Endothelial cell of umbilical vein (primary cell): ENCODE measurements around the gene NSUN6. TPM values are rescaled to one million over a fixed set of nuclear protein-coding genes. Genes with fewer than 3 reads are reported as not detected.

Source experiments
- BruUV-seq: library from RNA; stranded (reverse); fragments of 400-500 nt; replicated peaks from 2 replicates; lab custom pipeline; 2021; lab: Mats Ljungman, UMichigan
- CTCF ChIA-PET: fragments of 300-600, 350-600 bp; sonication (Branson Sonifier 250); formaldehyde crosslinking; loops from one replicate; lab custom pipeline; 2021; ENCODE audit warnings: antibody characterized with exemption, inconsistent platforms; lab: Charles Lee
- POLR2A ChIA-PET: fragments of 300-600, 350-600 bp; sonication (Branson Sonifier 250); formaldehyde crosslinking; loops from one replicate; lab custom pipeline; 2021; ENCODE audit warnings: antibody characterized with exemption, inconsistent platforms; lab: Charles Lee
- DNase-seq: peaks from one replicate; pipeline ENCODE4 v3.0.0-alpha.2; 2011; ENCODE audit warnings: low read depth, low spot score
- FAIRE-seq: peaks from 2 replicates; lab custom pipeline; 2011; peaks lifted over from hg19 to GRCh38; lab: Jason Lieb, UNC
- H2AFZ ChIP-seq: 2 replicates; pipeline ENCODE4 v1.6.0; 2012; ENCODE audit warnings: low read depth, low read length, control low read depth, inconsistent platforms
- H3K27ac ChIP-seq: 2 replicates; pipeline ENCODE4 v1.5.1; 2011; ENCODE audit warnings: low read depth, mild to moderate bottlenecking, control low read depth, low read length, moderate library complexity; ENCODE audit not compliant: insufficient read depth
- H3K27me3 ChIP-seq, 2 experiments: 2 replicates each; pipeline versions ENCODE4 v1.6.0 to v1.6.1; 2011; ENCODE audit warnings: low read length in 2 of 2, mixed read lengths in 1 of 2; ENCODE audit not compliant: control insufficient read depth in 2 of 2, insufficient read depth in 2 of 2
- H3K36me3 ChIP-seq, 2 experiments: 2 replicates in 1 of 2; 3 replicates in 1 of 2; pipeline ENCODE4 v1.5.1; 2011; ENCODE audit warnings: low read length in 2 of 2, mild to moderate bottlenecking in 1 of 2, moderate library complexity in 1 of 2; ENCODE audit not compliant: control insufficient read depth in 2 of 2, insufficient read depth in 2 of 2; ENCODE audit errors: extremely low read depth in 1 of 2
- H3K4me1 ChIP-seq: 3 replicates; pipeline ENCODE4 v1.5.1; 2011; ENCODE audit warnings: mild to moderate bottlenecking, low read length; ENCODE audit not compliant: control insufficient read depth, insufficient read depth; ENCODE audit errors: extremely low read depth
- H3K4me2 ChIP-seq: 2 replicates; pipeline ENCODE4 v1.6.1; 2011; ENCODE audit warnings: low read length, control low read depth, mixed read lengths; ENCODE audit not compliant: insufficient read depth
- H3K4me3 ChIP-seq, 3 experiments: fragments of 200-600 bp in 1 of 3; sonication (generic), shearing (Covaris generic) in 1 of 3; replicated peaks in 1 of 3; 2 replicates each; pipeline ENCODE4 v1.5.1; 2011 to 2016; ENCODE audit warnings: control low read depth in 3 of 3, low read length in 3 of 3, mild to moderate bottlenecking in 2 of 3, inconsistent platforms in 1 of 3, low read depth in 1 of 3, moderate library complexity in 1 of 3; ENCODE audit not compliant: insufficient read depth in 1 of 3
- H3K79me2 ChIP-seq: 2 replicates; pipeline ENCODE4 v1.6.0; 2012; ENCODE audit warnings: low read length, inconsistent platforms; ENCODE audit not compliant: control insufficient read depth, insufficient read depth
- H3K9ac ChIP-seq: replicated peaks from 2 replicates; pipeline ENCODE3; 2011; ENCODE audit warnings: low read length, control low read depth; ENCODE audit not compliant: insufficient read depth; ENCODE audit errors: extremely low read depth
- H3K9me1 ChIP-seq: replicated peaks from 3 replicates; pipeline ENCODE4 v1.6.0; 2011; ENCODE audit warnings: mild to moderate bottlenecking, low read length; ENCODE audit not compliant: control insufficient read depth, insufficient read depth; ENCODE audit errors: extremely low read depth
- H3K9me3 ChIP-seq: replicated peaks from 2 replicates; pipeline ENCODE4 v1.5.1; 2012; ENCODE audit warnings: low read length, inconsistent platforms; ENCODE audit not compliant: control insufficient read depth, insufficient read depth
- H4K20me1 ChIP-seq: replicated peaks from 2 replicates; pipeline ENCODE3; 2011; ENCODE audit warnings: mild to moderate bottlenecking, low read length; ENCODE audit not compliant: control insufficient read depth, insufficient read depth; ENCODE audit errors: extremely low read depth
- CTCF ChIP-seq, 2 donors: IDR thresholded peaks; 1 replicate in 1 of 2; 2 replicates in 1 of 2; pipeline ENCODE4 v1.5.1; 2011; ENCODE audit warnings: low read length in 2 of 2, mild to moderate bottlenecking in 2 of 2, moderate library complexity in 2 of 2, control low read depth in 1 of 2, inconsistent platforms in 1 of 2, low read depth in 1 of 2; ENCODE audit not compliant: insufficient read depth in 1 of 2; ENCODE audit errors: extremely low read depth in 1 of 2
- EZH2 ChIP-seq: IDR thresholded peaks from 2 replicates; pipeline ENCODE4 v1.6.1; 2012; ENCODE audit warnings: borderline replicate concordance, low read depth, mild to moderate bottlenecking, moderate library complexity, low read length, inconsistent platforms; ENCODE audit not compliant: severe bottlenecking
- GATA2 ChIP-seq: IDR thresholded peaks from 2 replicates; pipeline ENCODE4 v1.7.0; 2011; ENCODE audit warnings: low read depth, mild to moderate bottlenecking, moderate library complexity, mixed read lengths, low read length; ENCODE audit not compliant: insufficient read length, insufficient read depth
- JUN ChIP-seq: IDR thresholded peaks from 2 replicates; pipeline ENCODE4 v1.6.1; 2011; ENCODE audit warnings: borderline replicate concordance, low read depth; ENCODE audit not compliant: insufficient read length, insufficient read depth
- MAX ChIP-seq: IDR thresholded peaks from 2 replicates; pipeline ENCODE4 v1.6.1; 2011; ENCODE audit not compliant: insufficient read depth, insufficient read length
- MYC ChIP-seq: IDR thresholded peaks from one replicate; pipeline ENCODE4 v1.6.1; 2011; ENCODE audit warnings: mild to moderate bottlenecking, low read depth, low read length
- POLR2A ChIP-seq: IDR thresholded peaks from 2 replicates; pipeline ENCODE4 v1.6.1; 2012; ENCODE audit warnings: low read depth, mild to moderate bottlenecking, control low read depth, low read length
- POLR2AphosphoS5 ChIP-seq: IDR thresholded peaks from 2 replicates; pipeline ENCODE4 v1.6.1; 2012; ENCODE audit warnings: low read depth, mild to moderate bottlenecking, control low read depth, low read length, moderate library complexity; ENCODE audit not compliant: insufficient read depth
- dilution Hi-C: fragments of 300-500 bp; cut with MboI; formaldehyde crosslinking; loops from one replicate; pipeline ENCODE4 v1.15.0; 2019; ENCODE audit warnings: low sequenced_read_pairs; ENCODE audit not compliant: extremely low pct_ligation_motif_present
- intact Hi-C: fragments of 100-400 bp; cut with micrococcal nuclease; formaldehyde crosslinking; loops from one replicate; pipeline ENCODE4 v1.10.0; 2022
- polyA plus RNA-seq, 4 experiments: library from polyadenylated mRNA; depleted of rRNA in 3 of 4; stranded (reverse) in 3 of 4; unstranded in 1 of 4; fragments of >200 nt; gene quantifications; 2 replicates each; pipeline versions ENCODE4 v1.2.1 to v1.2.3, GENCODE V29; 2011 to 2012; ENCODE audit warnings: missing spikeins in 1 of 4
- total RNA-seq: library from RNA; stranded (reverse); gene quantifications from 2 replicates; pipeline ENCODE4 v1.2.3, GENCODE V29; 2021

The NSUN6 gene
- total and polyA plus RNA-seq, 2 donors (not counting 3 experiments of a cell fraction or from before 2014, with no cell fraction given), result 3.3 to 5.2 TPM

- no peak for DNase-seq
- ChIA-PET CTCF (no interaction called here), POLR2A (no interaction called here)
- H3K9me3 ChIP-seq, result no peaks in the 10 kb centered on the region
- H2AFZ ChIP-seq, result no peak overlapping the region
- no peaks in the 10 kb centered on the region for H3K27me3 ChIP-seq
- BruUV-seq, result no TSS peak
- no peaks in the 10 kb centered on the region for H3K36me3 ChIP-seq
- dilution Hi-C loops, result no loop called here
- H3K27ac ChIP-seq, result no peak overlapping the region
- intact Hi-C loops, result no loop called here
- H4K20me1 ChIP-seq, result no peaks in the 10 kb centered on the region
- no peaks in the 10 kb centered on the region for H3K9me1 ChIP-seq
- no peak for TF ChIP-seq CTCF (IDR thresholded peaks at IDR 0.05; ENCODE audit: extremely low read depth in 1 of 2, insufficient read depth in 1 of 2, low read depth in 1 of 2, low read length in 2 of 2)
- TF ChIP-seq EZH2, result no peak
- no peak for TF ChIP-seq POLR2A
- H3K79me2 ChIP-seq, result no peaks in the 10 kb centered on the region
- no peak overlapping the region for H3K4me3 ChIP-seq
- no peak overlapping the region for H3K4me2 ChIP-seq
- no peak for FAIRE-seq
- H3K4me1 ChIP-seq, result no peaks in the 10 kb centered on the region
- no peak overlapping the region for H3K9ac ChIP-seq
Observed at GRCh38 chr10:18533896-18534295, 117.5 kb downstream of the NSUN6 start.

- dilution Hi-C loops (no loop called here), intact Hi-C loops (no loop called here)
- H2AFZ ChIP-seq, result no peak overlapping the region
- no TSS peak for BruUV-seq
- no peaks in the 10 kb centered on the region for H3K9me3 ChIP-seq
- DNase-seq (no peak), FAIRE-seq (no peak)
- H3K9me1 ChIP-seq, result no peaks in the 10 kb centered on the region
- no peak overlapping the region for H3K4me3 ChIP-seq
- ChIA-PET CTCF (no interaction called here), POLR2A (no interaction called here)
- no peaks in the 10 kb centered on the region for H3K4me1 ChIP-seq
- H3K27me3 ChIP-seq, result no peaks in the 10 kb centered on the region
- no peak overlapping the region for H3K9ac ChIP-seq
- no peaks in the 10 kb centered on the region for H4K20me1 ChIP-seq
- no peak overlapping the region for H3K27ac ChIP-seq
- H3K4me2 ChIP-seq, result no peak overlapping the region
- no peaks in the 10 kb centered on the region for H3K79me2 ChIP-seq
- TF ChIP-seq EZH2, result no peak
- TF ChIP-seq JUN, result no peak
- TF ChIP-seq GATA2, result no peak
- no peak for TF ChIP-seq MYC
- TF ChIP-seq CTCF (IDR thresholded peaks at IDR 0.05; ENCODE audit: extremely low read depth in 1 of 2, insufficient read depth in 1 of 2, low read depth in 1 of 2, low read length in 2 of 2), result no peak
- no peak for TF ChIP-seq MAX
- no peak for TF ChIP-seq POLR2AphosphoS5
- no peaks in the 10 kb centered on the region for H3K36me3 ChIP-seq
Observed at GRCh38 chr10:18532881-18533535, 118.4 kb downstream of the NSUN6 start.
